GM19455 (cell line): ENCODE results near the gene OR10H5.
"Not testable (repeated sequence)": the region's sequence is repeated elsewhere in the genome, so short reads cannot be mapped to it uniquely, and the experiment has no call there.

ENCODE experiments used
- ATAC-seq: cut with Tn5 transposase; IDR thresholded peaks from one replicate; pipeline ENCODE4 v1.9.1; 2021; ENCODE audit not compliant: unreplicated experiment

The OR10H5 gene

DNA sequence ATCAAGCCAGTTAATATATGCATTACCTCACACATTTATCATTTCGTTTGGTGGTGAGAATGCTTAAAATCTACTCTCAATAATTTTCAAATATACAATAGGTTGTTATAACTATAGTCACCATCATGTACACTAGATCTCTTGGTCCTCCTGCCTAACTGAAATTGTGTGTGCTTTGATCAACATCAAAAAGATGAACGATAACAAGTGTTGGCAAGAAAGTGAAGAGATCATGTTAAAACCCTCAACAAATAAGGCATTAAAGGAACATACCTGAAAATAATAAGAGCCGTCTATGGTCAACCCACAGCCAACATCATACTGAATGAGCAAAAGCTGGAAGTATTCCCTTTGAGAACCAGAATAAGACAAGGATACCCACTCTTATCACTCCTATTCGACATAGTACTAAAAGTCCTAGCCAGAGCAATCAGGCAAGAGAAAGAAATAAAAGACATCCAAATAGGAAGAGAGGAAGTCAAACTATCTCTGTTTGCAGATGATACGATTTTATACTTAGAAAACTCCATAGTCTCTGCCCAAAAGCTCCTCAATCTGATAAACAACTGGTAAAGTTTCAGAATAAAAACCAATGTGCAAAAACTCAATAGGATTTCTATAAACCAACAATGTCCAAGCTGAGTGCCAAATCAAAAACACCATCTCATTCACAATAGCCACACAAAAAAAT, 55.9 kb downstream of the OR10H5 start:
- ATAC-seq = no peak

DNA sequence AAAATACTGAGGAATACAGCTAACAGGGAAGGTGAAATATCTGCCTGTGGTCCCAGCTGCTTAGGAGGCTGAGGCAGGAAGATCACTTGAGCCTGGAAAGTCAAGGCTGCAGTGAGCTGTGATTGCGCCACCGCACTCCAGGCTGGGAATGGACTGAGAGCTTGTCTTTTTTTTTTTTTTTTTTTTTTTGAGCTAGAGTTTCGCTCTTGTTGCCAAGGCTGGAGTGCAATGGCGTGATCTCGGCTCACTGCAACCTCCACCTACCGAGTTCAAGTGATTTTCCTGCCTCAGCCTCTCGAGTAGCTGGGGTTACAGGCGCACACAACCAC, 56.4 kb downstream of the OR10H5 start:
- ATAC-seq = not testable (repeated sequence)

DNA sequence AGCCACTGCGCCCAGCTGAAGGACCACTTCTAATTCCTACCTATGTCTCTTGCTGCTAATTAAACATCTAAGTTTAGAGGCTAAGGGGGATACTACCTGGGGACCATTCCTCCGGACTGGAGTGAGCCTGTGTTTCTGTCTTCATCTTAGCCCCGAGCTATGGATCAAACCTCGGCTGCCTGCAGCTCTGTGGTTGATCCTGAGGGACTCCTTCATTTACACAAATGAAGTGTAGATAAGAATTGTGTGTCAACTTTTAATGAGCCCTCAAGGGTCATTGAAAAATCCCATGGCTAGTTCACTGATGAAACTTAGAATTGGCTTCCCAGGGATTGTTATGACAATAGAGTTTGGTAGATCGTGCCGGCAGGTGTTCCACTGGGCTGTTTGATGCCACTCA, 59.5 kb downstream of the OR10H5 start:
- ATAC-seq = no peak

DNA sequence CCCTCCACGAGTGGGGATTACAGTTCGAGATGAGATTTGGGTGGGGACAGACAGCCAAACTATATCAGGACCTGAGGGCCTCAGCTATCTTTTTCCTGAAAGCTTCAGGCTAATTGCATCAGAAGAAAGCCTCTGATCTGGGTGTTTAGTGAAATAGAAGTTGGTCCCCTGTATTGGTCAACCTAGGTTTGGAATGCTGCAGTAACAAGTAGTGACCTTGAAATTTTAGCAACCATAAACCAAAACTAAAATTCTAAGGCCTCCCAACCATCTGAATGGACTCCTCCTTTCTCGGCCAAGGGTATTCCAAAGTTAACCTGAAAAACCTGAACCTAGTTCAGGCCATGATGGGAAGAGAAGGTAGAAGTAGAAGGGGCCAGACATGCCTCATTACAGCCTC, 62.9 kb downstream of the OR10H5 start:
- no peak for ATAC-seq
